GM18505 (cell line): ENCODE results near the gene COQ4.
A peak's percentile ranks its signal among the peaks of the same experiment; 100 is the strongest.
"Not testable (repeated sequence)": the region's sequence is repeated elsewhere in the genome, so short reads cannot be mapped to it uniquely, and the experiment has no call there.

Experiments used
- ATAC-seq: cut with Tn5 transposase; IDR thresholded peaks from one replicate; pipeline ENCODE4 v1.9.1; 2021; ENCODE audit not compliant: unreplicated experiment
- POLR2A ChIP-seq: IDR thresholded peaks from 4 replicates; pipeline ENCODE4 v1.6.1; 2011; ENCODE audit warnings: borderline replicate concordance; ENCODE audit not compliant: insufficient read depth, insufficient read length; ENCODE audit errors: extremely low read depth

Gene COQ4

DNA sequence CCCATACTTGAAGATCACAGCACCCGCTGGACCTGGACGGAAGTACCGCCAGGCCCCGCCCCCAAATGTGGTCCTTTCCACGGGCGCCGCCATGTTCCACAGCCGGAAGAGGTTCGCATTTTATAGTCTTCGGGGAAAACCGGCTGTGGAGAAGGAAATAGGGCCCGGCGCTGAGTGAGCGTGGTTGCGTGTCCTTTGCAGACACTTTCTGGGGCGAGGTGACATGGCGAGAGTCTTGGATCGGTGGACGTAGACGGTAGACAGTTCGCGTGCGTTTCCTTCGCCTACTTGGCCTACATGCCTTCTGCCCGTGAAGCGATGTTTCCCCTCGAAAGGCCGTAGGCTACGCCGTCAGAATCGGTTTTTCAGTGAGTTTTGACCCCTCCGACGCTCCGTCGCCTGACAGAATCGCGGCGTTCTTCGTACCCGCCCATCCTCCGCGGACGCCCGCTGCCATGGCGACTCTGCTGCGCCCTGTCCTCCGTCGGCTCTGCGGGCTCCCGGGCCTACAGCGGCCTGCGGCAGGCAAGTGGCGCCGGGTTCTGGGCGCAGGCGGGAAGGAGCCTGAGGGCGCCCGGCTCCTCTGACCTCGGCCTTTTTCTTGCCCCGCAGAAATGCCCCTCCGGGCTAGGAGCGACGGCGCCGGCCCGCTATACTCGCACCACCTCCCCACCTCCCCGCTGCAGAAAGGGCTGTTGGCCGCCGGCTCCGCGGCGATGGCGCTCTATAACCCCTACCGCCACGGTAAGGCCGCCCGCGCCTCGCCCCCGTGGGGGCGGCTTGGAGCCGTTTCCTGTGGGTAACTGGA is at the start of gene COQ4, which contains the start of gene TRUB2:
COQ4 (plus strand) TSS at position 436 of the 808 bp plus-strand sequence; CDS start at position 456, 20 bp downstream.
TRUB2 (minus strand) TSS at position 44 of the 808 bp plus-strand sequence; CDS start at position 5, 39 bp downstream.
- peak; percentile 92 for TF ChIP-seq POLR2A
- peak; percentile 74 for ATAC-seq

DNA sequence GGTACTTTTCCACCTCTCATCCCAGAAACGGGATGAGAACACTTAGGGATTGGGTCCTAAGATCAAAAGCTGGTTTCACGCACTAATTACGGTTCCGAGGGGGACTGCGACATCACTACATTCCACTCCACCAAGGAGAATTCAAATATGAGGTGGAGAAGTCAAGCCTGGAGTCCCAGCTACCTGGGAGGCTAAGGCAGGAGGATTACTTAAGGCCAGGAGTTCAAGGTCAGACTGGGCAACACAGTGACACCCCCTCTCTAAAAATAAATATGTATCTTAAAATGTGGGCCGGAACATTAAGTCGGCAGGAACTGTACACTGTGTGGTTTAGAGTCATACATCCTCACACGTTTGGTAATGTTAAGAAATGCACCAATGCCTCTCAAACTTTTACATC is 48.4 kb upstream of the COQ4 start:
- ATAC-seq = no peak
- no peak for TF ChIP-seq POLR2A

DNA sequence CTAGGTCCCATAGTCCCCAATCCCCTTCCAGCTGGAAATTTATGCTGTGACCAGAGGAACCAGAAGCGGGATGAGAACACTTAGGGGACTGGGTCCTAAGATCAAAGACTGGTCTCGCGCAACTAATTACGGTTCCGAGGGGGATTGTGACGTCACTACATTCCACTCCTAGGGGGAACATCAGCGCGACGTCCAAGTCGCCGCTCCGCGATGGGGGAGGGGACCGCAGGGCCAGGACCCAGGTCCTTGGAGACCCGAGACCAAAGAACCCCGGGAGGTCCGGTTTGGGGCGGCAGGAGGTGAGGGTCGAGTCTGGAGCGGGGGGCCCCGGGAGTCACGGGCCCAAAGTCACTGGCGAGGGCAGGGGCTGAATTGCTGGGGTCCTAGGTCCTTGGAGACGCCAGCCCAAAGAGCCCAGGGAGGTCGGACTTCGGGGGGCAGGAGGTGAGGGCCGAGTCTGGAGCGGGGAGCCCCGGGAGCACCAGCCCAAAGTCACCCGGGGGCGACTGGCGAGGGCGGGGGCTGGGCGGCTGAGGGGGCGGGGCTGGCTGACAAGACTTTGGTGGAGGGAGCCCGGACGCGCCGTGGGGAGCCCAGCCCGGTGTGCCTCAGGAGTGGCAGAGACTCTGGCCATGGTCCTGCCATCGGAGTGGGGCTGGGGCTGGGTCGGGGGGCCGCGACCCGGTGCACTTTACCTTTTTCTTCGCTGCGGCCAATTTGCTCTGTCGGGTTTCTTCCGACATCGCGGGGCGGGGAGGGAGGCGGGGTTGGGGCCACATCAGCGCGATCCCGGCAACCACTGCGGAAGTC is 47.2 kb upstream of the COQ4 start, which contains the start of gene GOLGA2:
GOLGA2 (minus strand) TSS at position 810 of the 810 bp plus-strand sequence; CDS start at position 779, 31 bp downstream.
- ATAC-seq = peak; percentile 48
- TF ChIP-seq POLR2A = peak; percentile 48

DNA sequence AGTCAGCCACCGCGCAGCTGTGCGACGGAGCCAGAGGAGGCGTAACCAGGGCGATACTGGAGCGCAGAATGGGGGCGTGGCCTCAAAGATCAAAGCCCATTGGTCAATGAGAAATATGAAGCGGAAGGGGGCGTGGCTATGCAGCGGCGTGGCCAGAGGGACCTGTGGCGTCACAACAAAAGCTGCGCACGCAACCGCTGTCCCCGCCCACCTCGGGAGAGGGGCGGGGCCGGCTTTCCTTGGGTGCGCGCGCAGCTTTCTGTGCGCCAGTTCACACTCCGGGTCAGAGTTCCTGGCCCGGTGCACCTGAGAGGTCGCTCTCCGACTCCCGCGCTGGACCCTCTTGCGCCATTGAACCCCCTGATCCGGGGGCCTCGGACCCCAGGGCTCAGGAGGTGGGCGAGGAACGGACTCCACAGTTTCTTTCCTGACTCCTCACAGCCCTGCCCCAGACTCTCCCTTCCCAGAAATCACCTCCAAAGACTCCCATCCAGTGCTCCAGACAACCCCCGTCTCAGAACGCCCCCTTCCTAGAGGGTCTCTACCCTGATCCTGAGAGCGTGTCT is 46.5 kb upstream of the COQ4 start, which contains the start of gene SWI5:
SWI5 (plus strand) TSS at position 269 of the 566 bp plus-strand sequence.
- peak; percentile 92 for ATAC-seq
- TF ChIP-seq POLR2A = peak; percentile 98

DNA sequence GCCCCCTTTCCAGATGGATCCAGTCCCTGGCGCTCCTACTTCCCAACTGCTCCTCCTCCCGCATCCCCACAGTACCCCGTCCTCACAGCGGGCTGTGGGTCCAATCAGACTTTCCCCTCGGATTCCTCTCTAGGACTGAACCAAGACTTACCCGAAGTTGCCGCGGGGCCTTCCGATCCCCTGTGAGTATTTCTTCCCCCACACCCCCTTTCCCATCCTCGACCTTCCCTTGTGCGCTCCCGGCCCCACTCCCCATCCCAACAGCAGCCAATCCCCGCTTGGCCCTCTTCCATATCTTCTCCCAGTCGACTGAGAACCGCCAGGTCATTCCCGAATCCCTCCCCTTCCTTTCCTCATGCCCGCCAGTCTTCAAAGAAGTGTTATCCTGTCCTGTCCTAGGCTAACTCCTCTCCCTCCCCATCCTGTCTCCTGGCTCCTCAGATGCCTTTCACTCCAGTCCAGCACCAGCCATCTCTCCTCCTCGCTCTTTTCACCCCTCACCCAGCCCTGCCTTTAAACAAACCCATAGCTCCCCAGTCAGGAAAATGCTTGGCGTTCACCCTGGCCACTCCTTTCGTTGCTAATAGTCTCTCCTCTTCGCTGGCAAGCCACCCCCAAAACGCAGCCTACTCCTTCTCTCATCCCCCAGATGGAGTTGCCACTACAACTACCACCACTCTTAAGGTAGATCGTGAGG is 45.9 kb upstream of the COQ4 start:
- no peak for ATAC-seq

DNA sequence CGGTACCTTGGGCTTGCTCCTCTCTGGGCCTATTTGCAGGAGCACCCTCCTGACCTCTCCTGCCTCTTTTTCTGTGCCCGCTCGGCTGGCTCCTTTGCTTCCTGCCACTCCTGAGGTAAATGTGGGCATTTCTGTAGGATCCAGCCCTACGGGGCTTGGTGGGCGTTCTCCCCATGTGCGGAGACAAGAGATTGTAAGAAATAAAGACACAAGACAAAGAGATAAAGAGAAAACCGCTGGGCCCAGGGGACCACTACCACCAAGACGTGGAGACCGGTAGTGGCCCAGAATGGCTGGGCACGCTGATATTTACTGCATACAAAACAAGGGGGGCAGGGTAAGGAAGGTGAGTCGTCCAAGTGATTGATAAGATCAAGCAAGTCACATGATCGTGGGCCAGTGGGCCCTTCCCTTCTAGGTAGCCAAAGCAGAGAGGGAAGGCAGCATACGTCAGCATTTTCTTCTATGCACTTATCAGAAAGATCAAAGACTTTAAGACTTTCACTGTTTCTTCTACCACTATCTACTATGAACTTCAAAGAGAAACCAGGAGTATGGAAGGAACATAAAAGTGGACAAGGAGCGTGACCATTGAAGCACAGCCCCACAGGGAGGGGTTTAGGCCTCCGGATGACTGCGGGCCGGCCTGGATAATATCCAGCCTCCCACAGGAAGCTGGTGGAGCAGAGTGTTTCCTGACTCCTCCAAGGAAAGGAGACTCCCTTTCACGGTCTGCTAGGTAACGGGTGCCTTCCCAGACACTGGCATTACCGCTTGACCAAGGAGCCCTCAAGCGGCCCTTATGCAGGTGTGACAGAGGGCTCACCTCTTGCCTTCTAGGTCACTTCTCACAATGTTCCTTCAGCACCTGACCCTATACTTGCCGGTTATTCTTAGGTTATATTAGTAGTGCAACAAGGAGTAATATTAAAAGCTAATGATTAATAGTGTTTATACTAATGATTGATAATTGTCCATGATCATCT is 43.3 kb upstream of the COQ4 start:
- not testable (repeated sequence) for ATAC-seq

More for the DNA sequence above, 45.9 kb upstream of the COQ4 start:
- no peak for TF ChIP-seq POLR2A

DNA sequence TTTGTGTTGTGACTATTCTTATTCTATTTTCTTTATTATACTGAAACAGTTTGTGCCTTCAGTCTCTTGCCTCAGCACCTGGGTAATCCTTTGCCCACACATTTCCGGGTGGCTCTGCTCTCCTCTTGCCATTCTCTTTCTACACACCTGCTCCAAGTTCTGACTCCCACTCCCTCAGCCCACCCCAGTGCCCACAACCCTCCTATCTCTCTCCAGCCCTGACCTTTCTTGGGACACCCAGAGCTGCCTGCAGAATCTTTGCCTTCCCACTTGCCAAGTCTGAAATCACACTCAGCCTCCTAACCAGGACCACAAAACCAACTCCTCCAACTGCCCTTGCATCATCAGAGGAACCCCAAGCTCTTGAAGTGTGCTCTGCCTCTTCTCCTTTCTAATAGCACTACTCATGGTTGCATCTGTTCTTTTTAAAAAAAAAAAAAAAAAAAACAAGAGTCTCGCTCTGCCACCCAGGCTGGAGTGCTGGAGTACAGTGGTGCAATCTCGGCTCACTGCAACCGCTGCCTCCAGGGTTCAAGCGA is 42.5 kb upstream of the COQ4 start:
- no peak for ATAC-seq
- no peak for TF ChIP-seq POLR2A

DNA sequence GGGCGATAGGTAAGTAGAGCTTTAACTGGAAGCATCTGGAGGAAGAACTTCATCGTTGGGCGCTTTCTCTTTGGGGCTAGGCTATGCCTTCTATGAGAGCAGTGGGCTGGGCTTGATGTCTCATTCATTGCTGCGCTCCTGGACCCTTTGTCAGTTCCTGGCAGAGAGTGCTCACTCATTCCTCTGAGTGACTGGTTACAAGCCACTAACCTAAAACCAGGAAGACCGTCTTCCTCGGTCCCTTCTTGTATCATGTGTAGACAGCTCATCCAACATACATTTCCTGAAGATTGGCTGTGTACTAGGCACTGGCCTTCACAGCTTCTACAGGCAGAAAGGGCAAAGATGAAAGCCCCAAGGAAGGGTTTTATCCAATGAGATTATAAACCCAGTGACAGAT is 40.1 kb upstream of the COQ4 start:
- TF ChIP-seq POLR2A = no peak
- ATAC-seq = no peak

DNA sequence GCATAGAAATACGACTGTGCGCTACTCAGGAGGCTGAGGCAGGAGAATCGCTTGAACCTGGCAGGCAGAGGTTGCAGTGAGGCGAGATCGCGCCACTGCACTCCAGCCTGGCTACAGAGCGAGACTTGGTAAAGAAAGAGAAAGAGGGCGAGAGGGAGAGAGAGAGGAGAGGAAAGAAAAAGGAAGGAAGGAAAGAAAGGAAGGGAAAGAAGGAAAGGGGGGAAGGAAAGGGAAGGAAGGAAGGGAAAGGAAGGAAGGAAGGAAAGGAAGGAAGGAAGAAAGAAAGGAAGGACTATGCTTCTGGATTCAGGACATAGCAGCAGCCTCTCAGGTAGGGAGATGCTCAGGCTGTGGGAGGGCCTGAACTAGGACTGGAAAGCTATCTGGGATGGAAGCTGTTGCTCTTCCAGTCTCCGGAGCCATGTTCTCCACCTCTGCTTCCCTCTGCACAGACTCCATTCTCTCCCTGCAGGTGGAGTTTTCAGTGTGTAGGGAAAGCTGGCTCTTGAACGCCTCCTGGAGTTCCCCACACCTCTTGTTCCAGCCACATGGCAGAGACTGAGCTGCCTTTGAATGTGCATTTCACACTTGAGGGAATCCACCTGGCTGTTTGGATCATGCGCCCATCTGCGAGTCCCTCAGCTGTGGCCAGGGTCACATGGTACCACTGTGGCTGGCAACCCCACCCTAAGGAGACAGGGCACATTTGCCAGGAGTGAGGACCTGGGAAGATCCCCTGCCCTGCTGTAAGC is 37.4 kb upstream of the COQ4 start:
- ATAC-seq = no peak

DNA sequence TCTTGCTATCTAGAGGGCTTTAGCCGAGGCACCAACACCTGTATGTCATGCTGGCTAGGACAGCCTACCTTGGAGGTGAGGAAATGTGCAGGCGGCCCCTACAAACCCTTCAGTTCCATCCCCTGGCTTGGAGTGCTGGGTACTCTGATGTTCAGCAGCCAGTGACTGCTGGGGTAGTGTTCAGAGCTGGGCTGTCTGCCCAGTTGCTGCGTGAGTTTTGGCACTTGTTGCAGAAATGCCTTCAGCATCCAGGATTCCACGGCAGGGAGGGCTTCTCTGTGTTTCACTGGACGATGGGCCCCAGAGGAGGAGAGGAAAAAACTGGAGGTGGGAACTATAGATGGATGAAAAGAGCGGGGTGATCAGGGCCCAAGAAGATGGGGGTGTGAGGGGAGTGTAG is 36.2 kb upstream of the COQ4 start:
- no peak for ATAC-seq
- no peak for TF ChIP-seq POLR2A

More for the DNA sequence above, 37.4 kb upstream of the COQ4 start:
- no peak for TF ChIP-seq POLR2A
